Mesothelial cell of epicardium (in vitro differentiated cells): ENCODE data around the gene CEP152. TPM values are rescaled to one million over a fixed set of nuclear protein-coding genes. Genes with fewer than 3 reads are reported as not detected.

Experiments used
- DNase-seq, 2 experiments: peaks; one replicate each; pipeline ENCODE4 v3.0.0; 2021; ENCODE audit warnings: low spot score in 2 of 2; ENCODE audit not compliant: unreplicated experiment in 2 of 2
- H3K27ac Mint-ChIP-seq: 2 replicates; pipeline ENCODE4 v1.8.0; 2021; ENCODE audit warnings: mixed read lengths
- H3K27me3 Mint-ChIP-seq: 2 replicates; pipeline ENCODE4 v1.8.0; 2021; ENCODE audit warnings: low read depth, mixed read lengths
- H3K36me3 Mint-ChIP-seq: 2 replicates; pipeline ENCODE4 v1.8.0; 2021; ENCODE audit warnings: mixed read lengths
- H3K4me1 Mint-ChIP-seq: 2 replicates; pipeline ENCODE4 v1.8.0; 2021; ENCODE audit warnings: mixed read lengths
- H3K4me3 Mint-ChIP-seq: 2 replicates; pipeline ENCODE4 v1.8.0; 2021; ENCODE audit warnings: mild to moderate bottlenecking, moderate library complexity, mixed read lengths
- H3K9me3 Mint-ChIP-seq: 2 replicates; pipeline ENCODE4 v1.8.0; 2021; ENCODE audit warnings: mixed read lengths
- CTCF ChIP-seq: fragments of 200-600 bp; sonication (generic); IDR thresholded peaks from one replicate; pipeline ENCODE4 v1.5.0; 2021; ENCODE audit warnings: antibody characterized with exemption; ENCODE audit not compliant: unreplicated experiment
- total RNA-seq: library from RNA; stranded (reverse); gene quantifications from 3 replicates; pipeline ENCODE4 v1.2.1, GENCODE V29; 2021

CEP152 gene
- total RNA-seq, 1 donor from 2014 or later: 7.6 TPM

- H3K27ac Mint-ChIP-seq: no peak overlapping the region
- TF ChIP-seq CTCF: no peak
- no peaks in the 10 kb centered on the region for H3K27me3 Mint-ChIP-seq
- H3K36me3 Mint-ChIP-seq: peaks cover 1% of the 10 kb centered on the region
- no peak overlapping the region for H3K4me3 Mint-ChIP-seq
- H3K4me1 Mint-ChIP-seq: peaks cover 5% of the 10 kb centered on the region
- no peak for DNase-seq
- peaks cover 24% of the 10 kb centered on the region for H3K9me3 Mint-ChIP-seq
These were observed 22.8 kb upstream of the CEP152 start for GRCh38 chr15:48833526-48834239.

- no peak for TF ChIP-seq CTCF
- Mint-ChIP-seq H3K27ac (no peak overlapping the region), H3K4me3 (no peak overlapping the region), H3K36me3 (peaks cover 1% of the 10 kb centered on the region), H3K4me1 (peaks cover 10% of the 10 kb centered on the region), H3K27me3 (no peaks in the 10 kb centered on the region), H3K9me3 (peaks cover 24% of the 10 kb centered on the region)
- no peak for DNase-seq
These were observed 21.8 kb upstream of the CEP152 start for GRCh38 chr15:48832648-48833047.

GRCh38 chr15:48828906-48829305 lies 18.0 kb upstream of the CEP152 start:
- peak overlapping the region; percentile 77 for H3K27ac Mint-ChIP-seq
- H3K27me3 Mint-ChIP-seq: no peaks in the 10 kb centered on the region
- H3K4me1 Mint-ChIP-seq: peaks cover 14% of the 10 kb centered on the region
- H3K9me3 Mint-ChIP-seq: peaks cover 21% of the 10 kb centered on the region
- TF ChIP-seq CTCF: no peak
- H3K4me3 Mint-ChIP-seq: no peak overlapping the region
- DNase-seq: no peak
- H3K36me3 Mint-ChIP-seq: peaks cover 1% of the 10 kb centered on the region

GRCh38 chr15:48828471-48828870 lies 17.6 kb upstream of the CEP152 start:
- H3K9me3 Mint-ChIP-seq: peaks cover 17% of the 10 kb centered on the region
- peak overlapping the region; percentile 77 for H3K27ac Mint-ChIP-seq
- H3K4me1 Mint-ChIP-seq: peaks cover 15% of the 10 kb centered on the region
- TF ChIP-seq CTCF: no peak
- no peak overlapping the region for H3K4me3 Mint-ChIP-seq
- DNase-seq: no peak
- peaks cover 1% of the 10 kb centered on the region for H3K36me3 Mint-ChIP-seq
- no peaks in the 10 kb centered on the region for H3K27me3 Mint-ChIP-seq

- Mint-ChIP-seq H3K4me1 (peaks cover 17% of the 10 kb centered on the region), H3K9me3 (peaks cover 16% of the 10 kb centered on the region), H3K36me3 (no peaks in the 10 kb centered on the region), H3K27ac (no peak overlapping the region), H3K27me3 (no peaks in the 10 kb centered on the region), H3K4me3 (no peak overlapping the region)
- no peak for DNase-seq
- no peak for TF ChIP-seq CTCF
These were observed 14.2 kb upstream of the CEP152 start for GRCh38 chr15:48825075-48825474.
